KOPT-K1 (cell line): ENCODE measurements around the gene TAGLN.

ENCODE experiments used
- H3K27ac ChIP-seq: fragments of 200-600 bp; sonication (generic); 2 replicates; pipeline ENCODE4 v1.5.1; 2016; ENCODE audit warnings: antibody characterized with exemption, mild to moderate bottlenecking, low read depth, low read length; ENCODE audit not compliant: poor library complexity, severe bottlenecking
- H3K36me3 ChIP-seq: fragments of 200-600 bp; sonication (generic); 2 replicates; pipeline ENCODE4 v1.5.1; 2017; ENCODE audit warnings: antibody characterized with exemption, mild to moderate bottlenecking, low read length, moderate library complexity; ENCODE audit not compliant: insufficient read depth
- H3K9me3 ChIP-seq: fragments of 200-600 bp; sonication (generic); 2 replicates; pipeline ENCODE4 v1.5.1; 2017; ENCODE audit warnings: antibody characterized with exemption, low read length, mild to moderate bottlenecking; ENCODE audit not compliant: insufficient read depth, poor library complexity, severe bottlenecking

Gene TAGLN

GRCh38 chr11:117187428-117187798, 11.8 kb upstream of the TAGLN start:
- H3K36me3 ChIP-seq, result no peaks in the 10 kb centered on the region; the same call in 1 of the 2 replicates
- H3K27ac ChIP-seq, result no peak overlapping the region
- H3K9me3 ChIP-seq, result no peaks in the 10 kb centered on the region

DNA sequence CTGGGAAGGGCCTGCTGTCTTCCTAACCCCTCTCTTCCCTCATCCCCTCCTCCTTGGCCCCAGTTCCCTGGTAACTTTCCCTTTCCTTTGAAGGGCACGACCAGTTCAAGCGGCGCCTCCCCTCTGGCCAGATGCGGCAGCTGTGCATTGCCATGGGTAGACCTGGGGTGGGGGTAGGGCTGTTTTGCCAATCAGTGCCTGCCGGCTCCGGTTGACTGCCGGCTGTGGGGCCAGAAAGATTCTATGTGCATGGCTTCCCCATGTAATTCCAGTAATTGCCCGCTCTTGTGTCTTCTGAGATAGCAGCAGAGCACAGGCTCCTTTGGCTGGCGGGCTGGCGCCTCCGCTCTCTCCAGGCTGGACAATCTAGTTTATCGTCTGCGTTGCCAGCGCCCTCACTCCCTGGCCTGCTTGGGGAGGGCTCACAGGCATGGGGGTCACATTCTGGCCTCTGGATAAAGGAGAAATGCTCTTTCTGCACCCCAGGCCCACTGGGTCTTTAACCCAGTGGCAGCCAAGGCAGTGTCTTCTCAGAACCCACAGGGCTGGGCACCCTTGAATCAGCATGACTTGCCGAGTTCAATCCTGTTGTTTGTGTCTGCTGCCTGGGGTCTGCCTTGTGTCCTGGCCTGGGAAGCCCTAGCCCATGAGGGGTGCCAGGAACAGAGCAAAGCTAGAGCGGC, 11.2 kb upstream of the TAGLN start:
- no peak overlapping the region for H3K27ac ChIP-seq

DNA sequence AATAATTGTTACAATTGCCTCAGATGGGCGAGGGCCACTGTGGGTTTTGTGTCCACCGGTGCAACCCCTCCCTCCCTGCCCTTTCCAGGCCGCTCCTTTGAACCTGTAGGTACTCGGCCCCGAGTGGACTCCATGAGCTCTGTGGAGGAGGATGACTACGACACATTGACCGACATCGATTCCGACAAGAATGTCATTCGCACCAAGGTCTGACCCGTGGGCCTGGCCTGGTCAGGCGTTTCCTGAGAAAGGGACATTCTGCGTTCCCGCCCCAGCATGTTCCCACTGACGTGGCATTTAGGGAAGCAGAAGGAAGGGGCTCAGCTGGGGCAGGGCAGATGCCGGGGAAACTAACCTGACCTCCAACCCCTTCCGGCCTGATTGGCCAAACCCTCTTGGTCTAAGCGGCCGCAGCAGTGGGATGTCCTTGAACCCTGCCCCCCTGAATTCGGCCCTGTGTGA, 10.5 kb upstream of the TAGLN start:
- Histone ChIP-seq H3K9me3 (no peaks in the 10 kb centered on the region), H3K36me3 (no peaks in the 10 kb centered on the region; the same call in 1 of the 2 replicates), H3K27ac (no peak overlapping the region)

More for the DNA sequence above, 11.2 kb upstream of the TAGLN start:
- H3K36me3 ChIP-seq, result no peaks in the 10 kb centered on the region; the same call in 1 of the 2 replicates
- no peaks in the 10 kb centered on the region for H3K9me3 ChIP-seq

- Histone ChIP-seq H3K36me3 (no peaks in the 10 kb centered on the region; the same call in 1 of the 2 replicates), H3K9me3 (no peaks in the 10 kb centered on the region), H3K27ac (no peak overlapping the region)
These were observed 9.8 kb upstream of the TAGLN start for GRCh38 chr11:117189191-117189940.

DNA sequence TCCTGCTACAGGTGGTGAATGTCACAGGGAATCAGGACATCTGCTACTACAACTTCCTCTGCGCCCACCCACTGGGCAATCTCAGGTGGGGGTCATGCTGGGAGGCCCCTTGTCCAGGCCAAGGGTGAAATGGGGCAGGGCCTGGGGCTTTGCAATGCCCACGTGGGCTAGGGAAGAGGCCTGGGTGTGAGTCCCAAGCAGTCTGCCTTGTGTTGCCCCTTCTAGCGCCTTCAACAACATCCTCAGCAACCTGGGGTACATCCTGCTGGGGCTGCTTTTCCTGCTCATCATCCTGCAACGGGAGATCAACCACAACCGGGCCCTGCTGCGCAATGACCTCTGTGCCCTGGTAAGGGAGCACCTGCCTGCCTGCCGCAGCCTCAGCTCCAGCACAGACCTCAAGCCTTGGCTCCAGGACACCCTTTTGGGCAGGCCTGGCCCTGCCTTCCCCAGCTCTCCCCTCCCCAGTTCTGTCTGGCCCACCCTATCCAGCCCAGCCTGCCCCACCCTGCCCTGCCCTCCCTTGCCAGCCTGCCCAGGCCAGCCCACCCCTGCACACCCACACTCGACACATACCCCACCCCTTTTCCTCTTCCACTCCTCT, 9.1 kb upstream of the TAGLN start:
- Histone ChIP-seq H3K36me3 (no peaks in the 10 kb centered on the region; the same call in 1 of the 2 replicates), H3K9me3 (no peaks in the 10 kb centered on the region), H3K27ac (no peak overlapping the region)

DNA sequence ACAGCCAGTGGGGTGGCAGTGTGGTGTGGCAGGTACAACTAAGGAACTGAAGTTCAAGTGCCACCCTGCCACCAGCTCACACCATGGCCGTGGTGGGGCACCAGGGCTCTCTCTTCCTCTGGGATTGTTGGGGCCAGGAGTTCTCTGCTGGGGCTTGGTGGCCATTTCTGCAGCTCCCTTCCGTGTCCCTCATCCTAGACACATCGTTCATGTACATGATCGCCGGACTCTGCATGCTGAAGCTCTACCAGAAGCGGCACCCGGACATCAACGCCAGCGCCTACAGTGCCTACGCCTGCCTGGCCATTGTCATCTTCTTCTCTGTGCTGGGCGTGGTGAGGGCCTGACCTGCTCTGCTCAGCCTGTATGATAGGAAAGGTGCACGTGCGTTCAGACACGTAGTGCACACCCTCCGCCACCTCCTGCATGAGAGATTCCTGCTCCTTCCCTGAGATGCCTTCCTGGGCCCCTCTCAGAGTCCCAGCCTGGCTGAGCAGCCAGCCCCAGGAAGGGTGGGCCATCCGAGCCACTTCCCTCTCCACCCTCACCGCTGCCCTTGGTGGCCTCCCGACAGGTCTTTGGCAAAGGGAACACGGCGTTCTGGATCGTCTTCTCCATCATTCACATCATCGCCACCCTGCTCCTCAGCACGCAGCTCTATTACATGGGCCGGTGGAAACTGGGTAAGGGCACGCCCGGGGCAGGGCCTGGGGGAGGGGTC, 7.3 kb upstream of the TAGLN start:
- Histone ChIP-seq H3K9me3 (no peaks in the 10 kb centered on the region), H3K36me3 (no peaks in the 10 kb centered on the region; the same call in 1 of the 2 replicates), H3K27ac (no peak overlapping the region)

DNA sequence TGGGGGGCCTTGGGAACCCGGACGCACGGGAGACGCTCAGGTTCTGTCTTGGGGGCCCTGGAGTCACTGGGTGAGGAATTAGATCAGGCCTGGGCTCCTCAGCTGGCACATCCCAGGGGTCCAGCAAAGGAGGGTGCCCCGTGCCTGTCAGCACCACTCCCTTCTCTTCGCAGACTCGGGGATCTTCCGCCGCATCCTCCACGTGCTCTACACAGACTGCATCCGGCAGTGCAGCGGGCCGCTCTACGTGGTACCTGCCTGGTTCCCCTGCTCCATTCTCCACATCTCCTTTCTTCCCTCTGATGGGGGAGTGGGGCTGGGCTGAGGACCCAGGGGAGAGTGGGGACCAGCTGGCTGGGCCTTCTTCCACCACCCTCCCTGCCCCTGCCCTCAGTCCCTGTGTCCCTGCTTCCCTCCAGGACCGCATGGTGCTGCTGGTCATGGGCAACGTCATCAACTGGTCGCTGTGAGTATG, 6.7 kb upstream of the TAGLN start:
- Histone ChIP-seq H3K36me3 (no peaks in the 10 kb centered on the region; the same call in 1 of the 2 replicates), H3K9me3 (no peaks in the 10 kb centered on the region), H3K27ac (no peak overlapping the region)

DNA sequence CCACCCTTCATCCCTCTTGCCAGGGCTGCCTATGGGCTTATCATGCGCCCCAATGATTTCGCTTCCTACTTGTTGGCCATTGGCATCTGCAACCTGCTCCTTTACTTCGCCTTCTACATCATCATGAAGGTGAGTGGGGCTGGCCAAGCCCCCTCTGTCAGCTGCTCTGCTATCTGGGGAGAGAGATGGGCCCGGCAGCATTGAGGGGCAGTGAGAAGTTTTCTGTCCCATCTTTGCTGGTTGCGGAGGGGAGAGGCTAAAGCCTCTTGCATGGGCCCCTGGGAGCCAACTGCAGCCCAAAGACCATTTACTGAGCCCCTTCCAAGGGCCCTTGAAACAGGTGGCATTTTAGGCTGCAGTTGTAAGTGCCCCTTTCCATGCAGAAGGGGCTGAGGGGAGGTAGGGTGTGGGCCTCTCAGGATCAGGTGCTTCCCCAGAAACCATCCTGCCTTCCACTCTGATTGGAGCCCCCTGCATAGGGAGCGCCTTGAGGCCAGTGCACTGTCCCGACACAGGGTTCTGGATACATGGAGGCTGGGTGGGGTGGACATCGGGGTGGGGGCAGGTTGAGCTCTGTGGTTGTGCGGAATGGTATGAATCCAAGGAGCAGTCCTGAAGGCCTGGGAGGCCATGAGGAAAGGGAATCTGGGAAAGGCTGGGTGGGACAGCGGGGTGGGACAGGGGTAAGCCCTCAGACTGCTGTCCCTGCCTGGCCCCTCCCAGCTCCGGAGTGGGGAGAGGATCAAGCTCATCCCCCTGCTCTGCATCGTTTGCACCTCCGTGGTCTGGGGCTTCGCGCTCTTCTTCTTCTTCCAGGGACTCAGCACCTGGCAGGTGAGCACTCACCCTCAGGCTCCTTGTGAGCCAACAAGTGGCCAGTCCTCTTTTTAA, 5.8 kb upstream of the TAGLN start:
- no peaks in the 10 kb centered on the region for H3K9me3 ChIP-seq
- H3K36me3 ChIP-seq, result no peaks in the 10 kb centered on the region; the same call in 1 of the 2 replicates
- H3K27ac ChIP-seq, result no peak overlapping the region

GRCh38 chr11:117194267-117194666, 4.9 kb upstream of the TAGLN start:
- Histone ChIP-seq H3K9me3 (no peaks in the 10 kb centered on the region), H3K36me3 (no peaks in the 10 kb centered on the region), H3K27ac (no peak overlapping the region)

DNA sequence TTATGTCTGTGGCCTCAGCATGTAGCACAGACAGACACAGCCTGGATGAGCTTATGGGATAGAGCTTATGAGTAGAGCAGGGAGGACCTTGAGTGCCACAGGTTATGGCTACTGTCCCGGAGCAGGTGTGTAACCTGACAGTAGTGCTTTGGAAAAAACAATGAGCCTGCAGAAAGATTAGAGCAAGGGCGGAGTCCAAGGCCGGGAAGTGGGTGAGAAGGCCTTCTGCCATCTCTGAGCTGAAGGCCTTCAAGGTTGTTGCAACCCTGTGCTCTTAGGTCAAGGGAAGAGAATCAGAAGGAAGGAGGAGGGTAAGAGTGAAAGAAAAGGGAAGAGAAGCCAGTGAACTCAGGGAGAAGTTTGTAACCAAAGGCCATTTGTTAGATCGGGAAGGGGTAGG, 3.9 kb upstream of the TAGLN start:
- Histone ChIP-seq H3K27ac (no peak overlapping the region), H3K9me3 (no peaks in the 10 kb centered on the region), H3K36me3 (no peaks in the 10 kb centered on the region)

DNA sequence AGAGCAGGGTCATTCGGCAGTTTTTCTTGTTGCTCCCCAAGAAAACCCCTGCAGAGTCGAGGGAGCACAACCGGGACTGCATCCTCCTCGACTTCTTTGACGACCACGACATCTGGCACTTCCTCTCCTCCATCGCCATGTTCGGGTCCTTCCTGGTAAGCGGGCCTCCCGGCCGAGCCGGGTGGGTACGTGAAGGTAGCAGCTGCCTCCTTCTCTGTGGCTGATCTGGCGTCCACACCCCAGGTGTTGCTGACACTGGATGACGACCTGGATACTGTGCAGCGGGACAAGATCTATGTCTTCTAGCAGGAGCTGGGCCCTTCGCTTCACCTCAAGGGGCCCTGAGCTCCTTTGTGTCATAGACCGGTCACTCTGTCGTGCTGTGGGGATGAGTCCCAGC, 3.4 kb upstream of the TAGLN start:
- H3K9me3 ChIP-seq, result no peaks in the 10 kb centered on the region
- no peaks in the 10 kb centered on the region for H3K36me3 ChIP-seq
- H3K27ac ChIP-seq, result no peak overlapping the region

- Histone ChIP-seq H3K27ac (no peak overlapping the region), H3K36me3 (no peaks in the 10 kb centered on the region), H3K9me3 (no peaks in the 10 kb centered on the region)
These were observed 2.2 kb upstream of the TAGLN start for GRCh38 chr11:117197006-117197405.

DNA sequence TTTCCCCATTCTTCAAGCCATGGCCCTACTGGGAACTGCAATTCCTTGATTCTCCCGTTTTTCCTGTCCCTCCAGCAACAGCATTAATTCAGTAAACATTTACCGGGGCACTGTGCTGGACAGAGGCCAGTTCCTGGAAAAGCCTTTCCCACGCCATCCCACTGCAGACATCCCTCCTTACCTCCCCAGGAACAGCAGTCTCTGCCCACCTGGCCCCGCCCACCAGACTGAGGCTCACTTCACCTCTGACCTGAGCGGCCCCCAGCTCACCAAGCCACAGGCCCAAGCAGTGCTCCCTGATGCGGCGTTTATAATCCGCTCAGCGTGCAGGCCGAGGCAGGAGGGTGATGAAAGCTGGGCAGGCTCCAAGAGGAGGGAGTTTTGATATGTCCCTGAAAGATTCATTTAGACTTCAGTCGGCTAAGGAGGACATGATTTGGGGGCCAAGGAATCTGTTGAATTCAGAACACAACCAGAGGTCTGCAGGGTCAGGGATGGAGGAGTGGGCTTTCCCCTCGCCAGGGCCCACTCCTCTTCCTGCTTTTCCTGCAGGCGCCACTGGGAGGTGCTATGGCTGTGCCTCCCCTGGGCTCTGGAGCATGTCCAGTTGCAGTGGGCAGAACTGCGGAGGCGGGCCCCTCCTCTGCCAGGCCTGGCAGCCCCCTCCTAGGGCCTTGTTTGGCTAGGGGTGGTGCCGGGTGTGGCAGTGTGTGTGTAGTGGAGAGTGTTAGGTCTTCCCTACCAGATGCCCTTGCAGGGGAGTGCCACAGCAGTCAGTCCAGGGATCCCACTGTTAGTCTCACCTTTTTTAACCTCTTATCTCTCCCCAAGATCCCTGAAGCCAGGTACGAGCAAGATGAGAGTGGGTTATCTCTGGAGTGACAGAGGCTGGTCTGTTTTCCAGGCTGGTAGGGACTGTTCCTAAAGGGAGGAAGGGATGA, 1.4 kb upstream of the TAGLN start:
- no peaks in the 10 kb centered on the region for H3K9me3 ChIP-seq
- 0 out of 2 replicates have a peak, but pooled peaks cover 3% of the 10 kb centered on the region for H3K36me3 ChIP-seq
- H3K27ac ChIP-seq, result no peak overlapping the region
